ENCODE data around the gene RBMX. TPM values are rescaled to one million over a fixed set of nuclear protein-coding genes. Genes with fewer than 3 reads are reported as not detected.
"Not testable (repeated sequence)": the region's sequence is repeated elsewhere in the genome, so short reads cannot be mapped to it uniquely, and the experiment has no call there.

Gene RBMX
- total RNA-seq, 2 donors from 2014 or later = 71.7 to 104 TPM

- DNase-seq = no peak
- ATAC-seq = no peak
- intact Hi-C loops (cut with DNase I) = no loop called here
Observed at GRCh38 chrX:136889269-136889668, 8.7 kb upstream of the RBMX start.

- peak; percentile 32 to 60 for ATAC-seq
- intact Hi-C loops (cut with DNase I) = no loop called here
- DNase-seq = peak; percentile 30
Observed at GRCh38 chrX:136880003-136880451, 498 bp downstream of the RBMX start.

GRCh38 chrX:136879001-136879687, 1.4 kb downstream of the RBMX start:
- ATAC-seq (peak; percentile 8 to 23), DNase-seq (no peak)
- intact Hi-C loops (cut with DNase I) = no loop called here

DNA sequence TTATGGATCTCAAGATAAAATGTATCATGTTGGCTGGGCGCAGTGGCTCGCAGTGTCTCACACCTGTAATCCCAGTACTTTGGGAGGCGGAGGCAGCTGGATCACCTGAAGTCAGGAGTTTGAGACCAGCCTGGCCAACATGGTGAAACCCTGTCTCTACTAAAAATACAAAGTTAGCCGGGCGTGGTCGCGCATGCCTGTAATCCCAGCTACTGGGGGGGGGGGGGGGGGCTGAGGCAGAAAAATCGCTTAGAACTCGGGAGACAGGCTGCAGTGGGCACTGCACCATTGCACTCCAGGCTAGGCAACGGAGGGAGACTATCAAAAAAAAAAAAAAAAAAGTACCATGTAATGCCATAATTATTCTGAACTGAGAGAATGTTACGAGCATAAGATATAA, 2.1 kb downstream of the RBMX start:
- DNase-seq = no peak
- ATAC-seq = no peak
- intact Hi-C loops (cut with DNase I) = no loop called here

GRCh38 chrX:136874114-136874513, 6.4 kb downstream of the RBMX start:
- intact Hi-C loops (cut with DNase I); DNase-seq; ATAC-seq: not testable (repeated sequence)

GRCh38 chrX:136873210-136873609, 7.3 kb downstream of the RBMX start:
- DNase-seq; intact Hi-C loops (cut with DNase I); ATAC-seq: not testable (repeated sequence)

DNA sequence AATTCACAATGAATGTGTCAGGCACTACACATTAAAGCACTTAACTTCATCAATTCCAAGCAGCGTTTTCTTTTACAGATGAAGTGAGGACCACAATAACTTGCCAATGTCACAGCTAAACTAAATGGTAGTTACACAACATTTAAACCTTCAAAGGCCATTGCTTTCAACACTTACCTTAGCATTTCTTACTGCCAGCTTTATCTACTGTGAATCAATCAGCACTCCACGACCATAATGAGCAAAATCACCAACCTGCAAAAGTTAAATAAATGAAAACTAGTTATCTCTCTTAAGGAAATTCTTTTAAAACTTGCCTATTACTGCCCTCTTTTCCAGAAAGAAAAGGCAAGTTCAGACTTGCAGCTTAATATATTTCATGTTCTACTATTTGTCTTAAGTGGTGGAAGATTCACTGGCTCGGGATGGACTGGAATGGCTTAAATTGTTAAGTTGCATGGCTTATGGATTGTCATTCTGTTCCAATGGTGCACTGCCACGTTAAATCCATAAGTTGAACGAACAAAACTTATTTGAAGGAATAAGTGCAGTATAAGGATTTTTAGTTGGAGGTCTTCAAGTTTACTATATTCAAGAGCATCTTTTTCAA, 8.3 kb downstream of the RBMX start:
- DNase-seq = no peak
- intact Hi-C loops (cut with DNase I) = no loop called here
- no peak for ATAC-seq

- DNase-seq (no peak), ATAC-seq (no peak)
- intact Hi-C loops (cut with DNase I) = no loop called here
Observed at GRCh38 chrX:136870064-136870463, 10.5 kb downstream of the RBMX start.

DNA sequence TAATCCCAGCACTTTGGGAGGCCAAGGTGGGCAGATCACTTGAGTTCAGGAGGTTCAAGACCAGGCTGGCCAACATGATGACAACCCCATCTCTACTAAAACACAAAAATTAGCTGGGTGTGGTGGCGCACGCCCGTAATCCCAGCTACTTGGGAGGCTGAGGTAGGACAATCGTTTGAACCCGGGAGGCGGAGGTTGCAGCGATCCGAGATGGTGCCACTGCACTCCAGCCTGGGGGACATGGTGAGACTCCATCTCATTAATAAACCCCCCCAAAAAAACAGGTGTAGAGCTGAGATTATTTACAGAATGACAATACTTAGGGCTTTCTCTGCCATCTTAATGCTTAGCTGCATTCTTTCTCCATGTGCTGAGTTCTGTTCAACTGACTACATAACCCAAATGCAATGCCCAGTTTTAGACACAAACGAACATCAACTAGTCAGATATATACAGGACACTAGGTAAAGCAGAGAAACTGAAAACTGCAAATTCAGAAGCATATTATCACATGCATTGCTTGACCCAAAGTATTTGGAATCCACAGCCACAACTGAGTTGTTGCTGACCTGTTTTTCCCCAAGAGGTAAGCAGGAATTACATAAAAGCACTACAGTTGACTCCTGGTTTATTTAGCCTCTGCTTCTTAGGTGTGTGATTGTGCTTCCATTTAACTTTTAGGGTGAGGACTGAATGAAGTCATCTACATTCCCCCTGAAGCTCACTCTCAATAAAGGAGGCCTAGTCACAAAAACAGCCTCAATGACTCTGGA, 12.1 kb downstream of the RBMX start:
- DNase-seq = no peak
- ATAC-seq = no peak
- intact Hi-C loops (cut with DNase I) = no loop called here

GRCh38 chrX:136867518-136867917, 13.0 kb downstream of the RBMX start:
- DNase-seq (no peak), ATAC-seq (peak in 1 of 2 donors; percentile 21)
- intact Hi-C loops (cut with DNase I) = no loop called here

GRCh38 chrX:136867096-136867491, 13.4 kb downstream of the RBMX start:
- DNase-seq (no peak), ATAC-seq (peak; percentile 49 to 53)
- intact Hi-C loops (cut with DNase I) = no loop called here

GRCh38 chrX:136866337-136867095, 14.0 kb downstream of the RBMX start:
- intact Hi-C loops (cut with DNase I) = no loop called here
- DNase-seq (no peak), ATAC-seq (peak; percentile 42 to 74)

DNA sequence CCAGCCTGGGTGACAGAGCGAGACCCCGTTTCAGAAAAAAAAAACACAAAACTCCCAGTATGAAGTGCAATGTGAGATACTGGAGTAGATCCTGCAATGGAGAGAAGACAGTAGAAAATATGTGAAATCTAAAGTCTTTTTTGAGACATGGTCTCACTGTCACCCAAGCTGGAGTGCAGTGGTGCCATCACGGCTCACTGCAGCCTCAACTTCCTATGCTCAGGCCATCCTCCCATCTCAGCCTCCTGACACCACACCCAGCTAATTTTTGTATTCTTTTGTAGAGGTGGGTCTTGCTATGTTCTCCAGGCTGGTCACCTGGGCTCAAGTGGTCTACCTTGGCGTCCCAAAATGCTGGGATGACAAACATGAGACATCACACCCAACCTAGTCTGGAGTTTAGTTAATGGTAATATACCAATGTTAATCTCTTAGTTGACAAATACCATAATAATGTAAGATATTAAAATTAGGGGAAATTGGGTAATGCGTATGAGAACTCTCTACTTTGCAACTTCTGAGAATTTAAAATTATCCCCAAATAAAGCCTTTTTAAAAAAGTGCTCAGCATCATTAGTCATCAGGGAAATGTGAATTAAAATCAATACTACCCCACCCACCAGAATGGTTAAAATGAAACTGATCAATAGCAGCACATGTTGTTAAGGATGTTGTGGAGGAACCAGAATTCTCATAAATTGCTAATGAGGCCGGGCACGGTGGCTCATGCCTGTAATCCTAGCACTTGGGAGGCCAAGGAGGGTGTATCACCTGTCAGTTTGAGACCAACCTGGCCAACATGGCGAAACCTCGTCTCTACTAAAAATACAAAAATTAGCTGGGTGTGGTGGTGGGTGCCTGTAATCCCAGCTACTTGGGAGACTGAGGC, 15.0 kb downstream of the RBMX start:
- ATAC-seq = no peak
- intact Hi-C loops (cut with DNase I) = no loop called here
- no peak for DNase-seq

- intact Hi-C loops (cut with DNase I) = no loop called here
- ATAC-seq (no peak), DNase-seq (no peak)
Observed at GRCh38 chrX:136863826-136864225, 16.7 kb downstream of the RBMX start.

DNA sequence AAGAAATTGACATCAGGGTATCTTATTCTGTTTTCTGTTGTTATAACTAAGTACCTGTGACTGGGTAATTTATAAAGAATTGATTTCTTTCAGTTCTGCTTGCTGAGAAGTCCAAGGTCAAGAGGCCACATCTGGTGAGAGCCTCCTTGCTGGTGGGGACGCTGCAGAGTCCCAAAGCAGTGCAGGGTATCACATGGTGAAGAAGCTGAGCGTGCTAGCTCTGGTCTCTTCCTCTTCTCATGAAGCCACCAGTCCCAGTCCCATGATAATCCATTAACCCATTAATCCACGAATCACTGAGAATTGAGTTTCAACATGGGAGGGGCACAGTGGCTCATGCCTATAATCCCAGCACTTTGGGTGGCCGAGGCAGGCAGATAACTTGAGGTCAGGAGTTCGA, 18.0 kb downstream of the RBMX start:
- intact Hi-C loops (cut with DNase I) = no loop called here
- no peak for DNase-seq
- no peak for ATAC-seq

DNA sequence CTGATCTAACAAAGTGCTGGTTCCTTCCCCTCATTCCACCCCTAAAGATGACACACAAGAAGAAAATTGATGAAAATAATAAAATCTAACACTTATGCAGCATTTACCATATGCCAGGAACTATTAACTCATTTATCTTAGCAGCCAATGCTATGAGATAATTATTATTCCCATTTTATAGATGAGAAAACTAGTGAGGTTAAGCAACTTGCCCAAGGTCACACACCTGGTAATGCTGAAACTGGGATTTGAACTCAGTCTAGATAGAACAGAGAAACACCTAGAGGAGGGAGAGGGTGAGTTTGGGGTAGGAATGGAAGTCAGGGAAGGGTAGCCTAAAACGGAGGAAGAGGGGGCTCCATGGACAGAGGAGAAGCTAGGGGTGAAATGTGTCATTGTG, 18.6 kb downstream of the RBMX start:
- ATAC-seq = no peak
- no peak for DNase-seq
- intact Hi-C loops (cut with DNase I) = no loop called here

- no peak for ATAC-seq
- intact Hi-C loops (cut with DNase I) = no loop called here
- no peak for DNase-seq
Observed at GRCh38 chrX:136858007-136858756, 22.3 kb downstream of the RBMX start.

DNA sequence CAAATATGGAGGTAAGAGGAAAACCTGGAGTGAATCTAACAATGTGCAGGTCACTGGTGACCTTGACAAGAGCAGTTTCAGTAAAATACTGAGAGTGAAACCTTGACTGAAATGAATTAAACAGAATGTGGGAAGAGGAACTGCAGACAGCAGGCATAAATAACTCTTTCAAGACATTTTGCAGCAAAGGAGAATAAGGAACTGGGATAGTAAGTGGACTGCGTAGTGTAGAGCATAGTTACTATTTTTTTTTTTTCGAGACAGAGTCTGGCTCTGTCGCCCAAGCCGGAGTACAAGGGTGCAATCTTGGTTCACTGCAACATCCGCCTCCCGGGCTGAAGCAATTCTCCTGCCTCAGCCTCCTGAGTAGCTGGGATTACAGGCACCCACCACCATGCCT, 24.0 kb downstream of the RBMX start:
- intact Hi-C loops (cut with DNase I) = no loop called here
- ATAC-seq (peak; percentile 47 to 58), DNase-seq (no peak)
